Erythroblast (primary cell): ENCODE measurements around the gene SPON1.

Experiments
- GATA1 ChIP-seq: IDR thresholded peaks from 2 replicates; pipeline ENCODE4 v1.6.1; 2011; ENCODE audit warnings: low read depth, mild to moderate bottlenecking, control low read depth, low read length, moderate library complexity
- POLR2A ChIP-seq: IDR thresholded peaks from 2 replicates; pipeline ENCODE4 v1.6.1; 2011; ENCODE audit warnings: mild to moderate bottlenecking, low read length

DNA sequence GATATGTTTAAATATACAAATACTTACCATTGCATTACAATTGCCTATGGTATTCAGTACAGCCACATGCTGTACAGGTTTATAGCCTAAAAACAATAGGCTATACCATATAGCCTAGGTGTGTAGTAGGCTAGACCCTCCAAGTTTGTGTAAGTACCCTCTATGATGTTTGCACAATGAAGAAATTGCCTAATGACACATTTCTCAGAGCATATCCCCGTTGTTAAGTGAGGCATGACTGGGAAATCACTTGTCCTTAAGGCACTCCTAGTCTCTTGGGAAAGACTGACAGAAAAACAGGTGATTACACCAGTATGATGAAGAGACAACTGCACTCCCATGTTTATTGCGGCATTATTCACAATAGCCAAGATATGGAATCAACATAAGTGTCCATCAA lies 187.2 kb downstream of the SPON1 start:
- TF ChIP-seq POLR2A (no peak), GATA1 (no peak)
